NCI-H2171 (cell line): ENCODE measurements around the gene SSH3.

Experiments
- DNase-seq: peaks from one replicate; lab custom pipeline; 2025; lab: John Stamatoyannopoulos, UW

Gene SSH3

DNA sequence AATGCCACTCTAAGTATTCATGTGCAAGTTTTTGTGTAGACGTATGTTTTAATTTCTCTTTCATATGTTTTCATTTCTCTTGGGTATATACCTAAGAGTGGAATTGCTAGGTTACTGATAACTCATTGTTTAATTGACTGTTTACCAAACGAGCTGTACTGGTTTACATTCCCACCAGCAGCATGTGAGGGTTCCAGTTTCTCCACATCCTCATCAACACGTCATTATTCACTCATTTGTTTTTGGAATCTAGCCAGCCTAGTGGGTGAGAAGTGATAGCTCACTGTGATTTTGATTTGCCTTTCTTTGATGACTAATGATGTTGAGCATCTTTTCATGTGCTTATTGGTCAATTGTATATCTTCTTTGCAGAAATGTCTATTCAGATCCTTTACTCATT is 10.2 kb upstream of the SSH3 start:
- no peak for DNase-seq

DNA sequence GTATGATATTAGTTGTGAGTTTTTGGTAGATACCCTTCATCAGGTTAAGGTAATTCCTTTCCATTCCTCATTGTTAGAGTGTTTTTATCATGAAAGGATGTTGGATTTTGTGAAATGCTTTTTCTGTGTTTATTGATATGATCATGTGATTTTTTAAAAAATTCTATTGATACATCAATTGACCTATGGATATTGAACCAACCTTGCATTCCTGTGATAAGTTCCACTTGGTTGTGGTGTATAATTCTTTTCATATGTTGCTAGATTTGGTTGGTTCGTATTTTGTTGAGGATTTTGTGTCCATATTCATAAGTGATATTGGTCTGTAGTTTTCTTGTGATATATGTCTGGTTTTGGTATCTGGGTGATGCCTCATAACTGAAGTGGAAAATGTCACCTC is 7.5 kb upstream of the SSH3 start:
- DNase-seq = no peak

DNA sequence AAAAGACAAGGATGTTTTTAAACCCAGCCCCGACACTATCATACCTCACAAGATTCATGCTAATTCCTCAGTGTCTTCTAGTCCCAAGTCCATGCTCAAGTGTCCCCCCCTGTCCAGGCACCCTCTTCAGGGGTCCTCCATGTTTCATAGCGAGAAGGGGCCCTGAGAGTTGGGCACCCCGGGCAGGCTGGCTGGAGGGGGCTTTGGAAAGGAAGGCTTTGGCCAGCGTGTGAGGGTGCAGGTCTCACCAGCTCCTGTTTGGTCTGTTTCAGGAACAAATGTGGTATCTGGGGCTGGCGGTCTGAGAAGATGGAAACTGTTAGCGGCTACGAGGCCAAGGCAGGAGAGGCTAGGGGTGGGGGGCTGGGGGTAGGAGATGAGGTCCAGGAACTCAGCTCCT is 4.5 kb upstream of the SSH3 start:
- no peak for DNase-seq

DNA sequence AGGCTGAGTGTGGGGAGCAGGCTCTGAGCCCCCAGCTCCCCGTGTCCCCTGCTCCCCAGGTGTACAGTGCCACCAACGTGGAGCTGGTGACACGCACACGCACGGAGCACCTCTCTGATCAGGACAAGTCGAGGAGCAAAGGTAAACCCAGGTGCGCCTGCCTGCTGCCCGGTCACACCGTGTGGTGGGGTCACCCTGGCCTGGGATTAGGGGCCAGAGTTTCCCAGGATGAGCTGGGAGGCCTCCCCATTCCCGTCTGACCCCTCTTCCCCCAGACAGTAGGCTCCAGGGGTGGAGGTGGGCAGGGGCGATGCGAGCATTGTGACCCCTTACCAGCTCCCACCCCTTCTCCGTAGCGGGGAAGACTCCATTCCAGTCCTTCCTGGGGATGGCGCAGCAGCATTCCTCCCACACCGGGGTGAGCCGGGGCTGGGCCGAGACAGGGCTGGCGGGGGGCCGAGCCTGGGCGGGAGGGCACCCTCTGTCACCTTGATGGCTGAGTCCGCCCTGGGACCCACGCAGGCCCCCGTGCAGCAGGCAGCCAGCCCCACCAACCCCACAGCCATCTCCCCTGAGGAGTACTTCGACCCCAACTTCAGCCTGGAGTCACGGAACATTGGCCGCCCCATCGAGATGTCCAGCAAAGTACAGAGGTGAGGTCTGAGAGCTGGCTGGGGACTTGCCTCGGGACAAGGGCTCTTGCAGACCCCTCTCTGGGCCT is 3.7 kb upstream of the SSH3 start:
- no peak for DNase-seq

DNA sequence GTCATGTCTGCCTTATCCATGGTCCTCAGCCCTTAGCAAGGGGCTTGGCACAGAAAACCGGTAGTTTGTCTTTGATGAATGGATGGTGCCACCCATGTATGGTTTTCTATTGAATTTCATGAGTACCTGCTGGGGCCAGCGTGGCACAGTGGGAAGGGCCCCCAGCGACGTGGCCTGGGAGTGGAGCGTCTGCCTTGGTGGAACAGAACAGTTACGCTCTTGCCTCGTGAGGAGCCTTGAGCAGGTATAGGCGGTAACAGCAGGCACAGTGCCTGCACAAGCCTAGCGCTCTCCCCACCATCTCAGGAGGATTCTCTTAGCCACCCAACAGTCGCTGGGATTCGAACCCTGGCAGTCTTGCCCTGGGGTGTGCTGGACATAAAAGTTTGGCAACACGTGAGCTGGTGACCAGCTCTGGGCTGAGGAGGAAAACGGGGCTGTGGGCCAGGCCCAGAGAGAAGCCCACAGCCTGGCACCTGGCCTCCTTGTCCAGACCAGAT is 3.0 kb upstream of the SSH3 start:
- DNase-seq = no peak

DNA sequence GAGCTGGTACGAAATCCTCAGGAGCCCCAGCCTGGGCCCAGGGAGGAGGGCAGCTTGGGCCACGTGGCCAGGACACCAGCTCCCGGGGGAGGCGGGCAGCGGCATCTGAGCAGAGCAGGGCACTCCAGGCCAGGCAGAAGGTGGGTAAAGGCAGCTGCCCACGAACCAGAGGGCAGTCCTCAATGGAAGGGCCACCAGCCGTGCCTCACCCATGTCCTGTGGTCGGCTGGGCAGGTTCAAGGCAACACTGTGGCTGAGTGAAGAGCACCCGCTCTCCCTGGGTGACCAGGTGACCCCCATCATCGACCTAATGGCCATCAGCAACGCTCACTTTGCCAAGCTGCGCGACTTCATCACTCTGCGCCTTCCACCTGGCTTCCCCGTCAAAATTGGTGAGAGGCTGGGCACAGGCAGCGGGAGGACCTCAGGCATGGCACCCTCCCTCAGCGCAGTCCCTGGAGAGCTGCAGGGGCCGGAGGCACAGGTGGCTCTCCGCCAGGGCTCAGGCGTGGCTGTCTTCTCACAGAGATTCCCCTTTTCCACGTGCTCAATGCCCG is 2.5 kb upstream of the SSH3 start:
- no peak for DNase-seq

DNA sequence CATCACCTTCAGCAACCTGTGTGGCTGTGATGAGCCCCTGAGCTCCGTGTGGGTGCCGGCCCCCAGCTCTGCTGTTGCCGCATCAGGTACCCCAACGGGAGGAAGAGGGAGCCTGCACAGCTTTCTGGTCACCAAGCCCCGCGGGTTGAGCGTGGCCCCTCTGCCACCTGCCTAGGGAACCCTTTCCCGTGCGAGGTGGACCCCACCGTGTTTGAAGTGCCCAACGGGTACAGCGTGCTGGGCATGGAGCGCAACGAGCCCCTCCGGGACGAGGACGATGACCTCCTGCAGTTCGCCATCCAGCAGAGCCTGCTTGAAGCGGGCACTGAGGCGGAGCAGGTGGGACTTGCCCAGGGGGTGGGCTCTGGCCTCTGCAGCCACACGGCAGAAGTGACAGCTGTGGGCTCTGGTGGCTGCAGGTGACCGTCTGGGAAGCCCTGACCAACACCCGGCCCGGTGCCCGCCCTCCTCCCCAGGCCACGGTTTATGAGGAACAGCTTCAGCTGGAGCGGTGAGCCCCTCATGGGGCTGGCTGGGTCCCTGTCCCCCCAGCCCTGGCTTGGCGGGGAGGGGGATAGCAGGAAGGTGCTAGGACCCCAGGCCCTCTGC is 1.9 kb upstream of the SSH3 start:
- DNase-seq = no peak

DNA sequence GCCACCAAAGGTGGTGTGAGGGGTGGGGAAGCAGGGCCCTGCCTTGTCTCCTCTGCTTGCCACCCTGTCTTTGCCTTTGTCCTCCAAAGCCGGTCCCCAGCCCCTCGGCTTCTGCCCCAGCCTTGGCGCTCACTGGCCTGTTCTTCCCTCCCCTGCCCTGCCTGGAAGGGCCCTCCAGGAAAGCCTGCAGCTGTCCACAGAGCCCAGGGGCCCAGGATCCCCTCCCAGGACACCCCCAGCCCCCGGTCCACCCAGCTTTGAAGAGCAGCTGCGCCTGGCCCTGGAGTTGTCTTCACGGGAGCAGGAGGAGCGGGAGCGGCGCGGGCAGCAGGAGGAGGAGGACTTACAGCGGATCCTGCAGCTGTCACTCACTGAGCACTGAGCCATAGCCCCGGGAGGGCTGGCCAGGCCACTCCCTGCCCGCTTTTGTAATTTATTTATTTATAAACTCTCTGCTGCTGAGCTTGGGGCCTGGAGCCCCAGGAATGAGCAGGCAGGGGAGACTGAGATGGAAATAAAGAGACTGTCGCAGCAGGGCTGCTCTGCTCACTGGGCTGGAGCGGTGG is 1.3 kb upstream of the SSH3 start:
- DNase-seq = peak; percentile 52

DNA sequence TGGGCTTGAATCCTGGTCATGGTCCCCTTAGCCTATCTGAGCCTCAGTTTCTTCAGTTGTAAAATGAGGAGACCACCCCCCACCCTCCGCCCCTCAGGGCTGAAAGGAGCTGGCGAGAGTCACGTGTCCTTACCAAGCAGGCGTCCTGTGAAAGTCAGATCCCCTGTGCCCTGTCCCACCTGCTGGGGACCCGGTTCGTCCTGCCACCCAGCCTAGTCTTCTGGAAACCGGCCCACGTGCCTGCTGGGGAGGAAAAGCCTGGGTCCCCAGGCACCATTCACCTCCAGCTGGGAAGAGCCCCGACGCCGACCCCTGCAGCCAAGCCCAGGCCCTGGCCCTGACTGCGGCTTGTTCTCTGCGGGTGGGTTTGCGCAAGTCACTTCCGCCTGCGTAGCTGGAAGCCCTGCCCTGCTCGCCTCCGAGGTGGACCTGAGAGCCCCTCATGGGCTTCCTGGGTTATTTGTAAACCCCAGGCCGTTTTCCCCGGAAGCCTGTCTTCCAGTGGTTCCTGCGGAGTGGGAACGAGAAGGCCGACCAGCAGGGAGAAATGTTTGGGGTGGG is 679 bp upstream of the SSH3 start:
- DNase-seq = no peak

DNA sequence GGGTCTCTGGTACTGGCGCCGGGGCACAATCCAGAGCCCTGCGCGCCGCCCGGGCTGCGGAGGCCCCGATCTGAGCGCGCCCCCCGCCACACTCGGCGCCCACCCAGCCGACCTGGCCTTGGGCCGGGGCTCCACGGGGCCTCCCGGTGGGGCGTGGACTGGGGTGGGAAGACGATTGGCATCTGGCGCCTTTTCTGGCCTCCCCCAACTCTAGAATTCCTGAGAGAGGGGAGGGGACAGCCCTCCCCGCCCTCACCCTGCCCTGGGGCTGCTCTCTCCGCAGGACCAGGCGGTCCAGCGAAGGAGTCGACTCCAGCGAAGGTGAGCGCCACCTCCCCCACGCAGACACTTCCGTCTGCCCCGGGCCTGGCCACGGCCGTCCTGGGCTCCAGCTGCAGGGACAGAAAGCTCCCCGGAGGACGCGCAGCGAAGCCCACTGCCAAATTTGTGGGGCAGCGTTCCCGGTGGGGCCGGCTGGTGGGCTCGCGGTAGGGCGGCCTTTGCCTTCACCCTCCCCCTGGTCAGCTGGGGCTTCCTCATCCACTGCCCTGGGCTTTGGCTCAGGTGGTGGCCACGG is 593 bp downstream of the SSH3 start:
- no peak for DNase-seq

DNA sequence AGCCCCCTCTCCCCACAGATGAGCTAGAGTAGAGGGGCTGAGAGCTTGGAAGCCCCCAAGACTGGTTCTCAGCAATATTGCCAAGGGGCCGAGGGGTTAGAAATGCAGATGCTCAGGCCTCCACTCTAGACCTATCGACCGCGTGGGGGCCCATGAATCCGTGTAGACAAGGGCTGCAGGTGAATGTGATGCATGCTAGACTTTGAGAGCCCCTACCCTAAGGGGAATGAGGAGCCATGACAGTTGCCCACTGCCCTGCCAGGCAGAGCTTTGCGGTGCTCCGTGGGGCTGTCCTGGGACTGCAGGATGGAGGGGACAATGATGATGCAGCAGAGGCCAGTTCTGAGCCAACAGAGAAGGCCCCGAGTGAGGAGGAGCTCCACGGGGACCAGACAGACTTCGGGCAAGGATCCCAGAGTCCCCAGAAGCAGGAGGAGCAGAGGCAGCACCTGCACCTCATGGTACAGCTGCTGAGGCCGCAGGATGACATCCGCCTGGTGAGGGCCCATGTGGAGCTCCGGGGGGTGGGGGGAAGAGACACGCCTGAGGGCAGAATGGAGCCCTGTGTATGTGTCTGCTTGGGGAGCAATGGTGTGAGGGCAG is 1.3 kb downstream of the SSH3 start:
- no peak for DNase-seq

DNA sequence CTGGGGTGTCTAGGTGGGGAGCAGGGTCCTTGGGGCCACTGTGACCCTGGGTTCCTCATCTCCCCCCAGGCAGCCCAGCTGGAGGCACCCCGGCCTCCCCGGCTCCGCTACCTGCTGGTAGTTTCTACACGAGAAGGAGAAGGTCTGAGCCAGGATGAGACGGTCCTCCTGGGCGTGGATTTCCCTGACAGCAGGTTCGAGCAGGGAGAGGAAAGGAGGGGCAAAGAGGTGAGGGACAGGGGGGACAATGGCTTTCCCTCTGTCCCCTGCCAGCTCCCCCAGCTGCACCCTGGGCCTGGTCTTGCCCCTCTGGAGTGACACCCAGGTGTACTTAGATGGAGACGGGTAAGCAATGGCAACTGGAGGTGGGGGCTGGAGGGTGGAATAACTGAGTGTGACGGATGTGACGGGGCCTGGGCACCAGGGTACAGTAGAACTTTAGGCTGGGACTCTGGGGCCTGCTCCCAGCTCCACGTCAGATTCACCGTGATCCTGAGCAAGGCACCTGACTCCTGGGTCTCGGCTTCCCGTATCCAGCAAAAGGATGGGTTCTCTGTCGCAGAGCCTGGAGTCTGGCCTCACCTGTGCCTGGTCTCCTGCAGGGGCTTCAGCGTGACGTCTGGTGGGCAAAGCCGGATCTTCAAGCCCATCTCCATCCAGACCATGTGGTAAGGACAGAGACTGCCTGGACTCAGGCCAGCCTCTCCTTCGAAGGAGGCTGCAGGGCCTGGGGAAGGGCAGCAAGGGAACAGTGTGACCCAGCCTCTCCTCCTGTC is 3.6 kb downstream of the SSH3 start:
- no peak for DNase-seq

DNA sequence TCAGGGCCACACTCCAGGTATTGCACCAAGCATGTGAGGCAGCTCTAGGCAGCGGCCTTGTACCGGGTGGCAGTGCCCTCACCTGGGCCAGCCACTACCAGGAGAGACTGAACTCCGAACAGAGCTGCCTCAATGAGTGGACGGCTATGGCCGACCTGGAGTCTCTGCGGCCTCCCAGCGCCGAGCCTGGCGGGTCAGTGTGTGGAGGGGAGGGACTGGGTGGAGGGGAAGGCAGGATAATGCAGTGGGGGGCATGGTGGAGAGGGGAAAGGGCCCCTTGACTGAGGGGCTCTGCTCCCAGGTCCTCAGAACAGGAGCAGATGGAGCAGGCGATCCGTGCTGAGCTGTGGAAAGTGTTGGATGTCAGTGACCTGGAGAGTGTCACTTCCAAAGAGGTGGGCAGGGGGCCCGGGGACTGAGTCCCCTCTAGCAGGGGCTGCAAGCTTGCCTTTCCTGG is 4.2 kb downstream of the SSH3 start:
- DNase-seq = no peak

DNA sequence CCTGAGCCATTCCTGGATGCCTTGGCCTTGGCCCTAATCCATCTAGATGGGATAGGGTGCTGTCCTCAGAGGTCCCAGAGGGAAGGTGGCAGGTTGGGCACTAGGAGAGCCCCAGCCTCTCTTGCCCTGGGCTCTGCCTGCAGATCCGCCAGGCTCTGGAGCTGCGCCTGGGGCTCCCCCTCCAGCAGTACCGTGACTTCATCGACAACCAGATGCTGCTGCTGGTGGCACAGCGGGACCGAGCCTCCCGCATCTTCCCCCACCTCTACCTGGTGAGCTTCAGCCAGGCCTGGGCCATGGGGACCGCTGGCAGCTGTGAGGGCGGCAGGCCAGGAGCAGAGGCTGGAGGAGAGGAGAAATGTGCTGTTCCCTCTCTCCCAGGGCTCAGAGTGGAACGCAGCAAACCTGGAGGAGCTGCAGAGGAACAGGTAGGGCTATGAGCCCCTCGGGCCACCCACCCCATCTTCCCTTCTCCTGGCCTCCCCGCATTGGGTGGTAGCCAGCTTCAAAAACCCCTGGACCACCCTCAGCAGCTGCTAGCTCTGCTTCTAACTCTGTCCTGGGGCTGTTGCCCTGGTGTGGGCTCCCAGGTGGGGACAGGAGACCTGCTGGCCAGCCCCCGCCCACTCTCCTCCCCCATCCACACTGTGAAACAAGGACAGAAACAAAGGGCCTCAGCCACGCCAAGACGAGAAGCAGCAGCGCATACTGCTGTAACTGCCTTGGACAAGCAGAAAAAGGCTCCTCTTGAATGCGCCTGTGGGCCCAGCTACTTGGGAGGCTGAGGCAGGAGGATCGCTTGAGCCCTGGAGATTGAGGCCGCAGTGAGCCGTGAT is 4.9 kb downstream of the SSH3 start:
- no peak for DNase-seq

DNA sequence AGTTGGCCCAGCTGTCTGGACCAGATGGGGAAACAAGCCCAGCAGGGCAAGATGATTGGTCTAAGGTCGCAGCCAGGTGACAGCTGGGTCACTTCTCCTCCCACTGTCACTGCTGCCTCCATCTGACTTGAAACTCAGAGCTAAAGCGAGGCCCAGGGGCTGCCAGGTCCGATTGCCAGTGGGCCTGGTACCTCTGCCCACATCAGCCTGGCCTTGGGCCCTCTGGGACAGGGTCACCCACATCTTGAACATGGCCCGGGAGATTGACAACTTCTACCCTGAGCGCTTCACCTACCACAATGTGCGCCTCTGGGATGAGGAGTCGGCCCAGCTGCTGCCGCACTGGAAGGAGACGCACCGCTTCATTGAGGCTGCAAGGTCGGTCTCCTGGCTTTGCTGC is 5.8 kb downstream of the SSH3 start:
- DNase-seq = no peak

DNA sequence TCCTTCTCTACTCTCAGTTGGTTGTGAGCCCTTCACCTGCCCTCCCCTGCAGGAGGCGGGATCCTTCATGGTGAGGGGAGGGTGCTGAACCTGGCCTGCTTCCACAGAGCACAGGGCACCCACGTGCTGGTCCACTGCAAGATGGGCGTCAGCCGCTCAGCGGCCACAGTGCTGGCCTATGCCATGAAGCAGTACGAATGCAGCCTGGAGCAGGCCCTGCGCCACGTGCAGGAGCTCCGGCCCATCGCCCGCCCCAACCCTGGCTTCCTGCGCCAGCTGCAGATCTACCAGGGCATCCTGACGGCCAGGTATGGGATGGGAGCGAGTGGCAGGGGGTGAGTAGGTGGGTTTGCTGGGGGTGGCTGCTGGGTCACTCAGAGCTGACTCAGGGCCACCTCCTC is 6.3 kb downstream of the SSH3 start:
- no peak for DNase-seq

DNA sequence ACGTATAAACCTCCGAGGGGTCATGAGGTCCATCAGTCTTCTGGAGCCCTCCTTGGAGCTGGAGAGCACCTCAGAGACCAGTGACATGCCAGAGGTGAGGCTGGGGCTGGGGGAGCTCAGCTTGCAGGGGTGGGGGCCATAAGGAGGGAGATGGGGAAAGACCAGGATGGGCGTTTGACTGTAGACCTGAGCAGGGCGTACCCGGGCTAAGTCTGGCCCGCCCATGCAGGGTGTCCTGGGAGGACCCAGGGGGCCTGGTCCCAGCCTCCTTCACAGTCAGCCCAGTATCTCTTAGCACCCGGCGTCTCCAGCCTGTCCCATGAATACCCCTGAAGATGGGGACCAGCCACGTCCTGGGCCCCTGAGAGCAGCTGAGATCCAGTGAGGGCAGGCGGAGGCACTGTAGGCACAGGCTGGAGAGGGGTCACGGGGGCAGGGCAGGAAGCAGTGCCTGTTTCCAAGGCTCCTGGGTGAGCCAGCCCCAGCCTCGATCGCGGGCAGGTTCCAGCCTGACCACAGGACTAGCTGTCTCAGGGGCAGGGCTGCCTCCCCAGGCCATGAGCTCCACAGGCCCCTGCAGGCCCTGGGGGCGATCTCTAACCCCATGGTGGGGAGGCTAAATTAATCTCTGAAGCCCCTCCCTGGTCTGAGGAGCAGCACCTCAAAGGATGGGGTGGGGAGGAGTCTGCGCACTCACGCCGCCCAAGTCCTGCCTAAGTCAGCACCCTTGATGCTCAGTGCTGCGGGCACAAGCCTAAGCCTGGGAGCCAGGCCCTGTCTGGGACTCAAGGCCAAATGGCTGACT is 7.1 kb downstream of the SSH3 start:
- DNase-seq = no peak

DNA sequence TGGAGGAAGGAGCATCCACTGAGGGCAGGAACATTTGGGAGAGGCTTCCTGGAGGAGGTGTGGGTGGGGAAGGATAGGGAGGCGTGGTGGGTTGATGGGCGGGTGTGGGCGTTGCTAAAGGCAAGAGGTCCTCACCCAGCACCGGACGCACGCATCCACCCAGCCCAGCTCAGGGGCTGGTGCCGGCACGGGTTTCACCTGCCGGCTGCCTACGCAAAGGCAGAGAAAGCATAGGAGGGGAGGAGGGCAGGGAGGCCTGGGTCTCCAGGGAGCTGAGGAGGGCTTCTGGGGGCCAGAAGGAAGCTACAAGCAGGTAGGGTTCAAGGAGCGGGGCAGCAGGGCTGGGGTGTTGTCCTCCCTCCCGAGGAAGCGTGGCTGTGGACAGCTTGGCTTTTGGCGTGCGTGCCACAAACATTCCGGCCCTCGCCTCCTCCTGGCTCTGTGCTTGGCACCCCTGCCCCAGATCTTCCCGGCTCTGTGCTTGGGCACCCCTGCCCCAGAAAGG is 7.8 kb downstream of the SSH3 start:
- no peak for DNase-seq

DNA sequence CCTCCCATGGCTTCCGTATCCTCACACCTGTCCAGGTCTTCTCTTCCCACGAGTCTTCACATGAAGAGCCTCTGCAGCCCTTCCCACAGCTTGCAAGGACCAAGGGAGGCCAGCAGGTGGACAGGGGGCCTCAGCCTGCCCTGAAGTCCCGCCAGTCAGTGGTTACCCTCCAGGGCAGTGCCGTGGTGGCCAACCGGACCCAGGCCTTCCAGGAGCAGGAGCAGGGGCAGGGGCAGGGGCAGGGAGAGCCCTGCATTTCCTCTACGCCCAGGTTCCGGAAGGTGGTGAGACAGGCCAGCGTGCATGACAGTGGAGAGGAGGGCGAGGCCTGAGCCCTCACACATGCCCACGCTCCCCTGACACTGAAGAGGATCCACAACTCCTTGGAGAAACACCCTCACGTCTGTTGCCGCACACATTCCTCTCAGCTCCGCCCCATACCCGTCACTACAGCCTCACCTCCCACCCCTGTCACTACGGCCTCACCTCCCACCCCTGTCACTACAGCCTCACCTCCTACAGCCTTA is 8.3 kb downstream of the SSH3 start:
- DNase-seq = no peak
